ENCODE measurements around the gene GALNT10. TPM values are rescaled to one million over a fixed set of nuclear protein-coding genes. Genes with fewer than 3 reads are reported as not detected.

Gene GALNT10
- total RNA-seq, 1 experiment from 2014 or later = 23.4 TPM

GRCh38 chr5:154317916-154318315, 127.4 kb downstream of the GALNT10 start:
- Mint-ChIP-seq H3K27me3 (ENCODE audit: insufficient read depth, unreplicated experiment) (no peaks in the 10 kb centered on the region), H3K4me3 (ENCODE audit: unreplicated experiment) (no peak overlapping the region), H3K4me1 (ENCODE audit: low read depth, unreplicated experiment) (no peaks in the 10 kb centered on the region), H3K27ac (ENCODE audit: unreplicated experiment) (no peak overlapping the region), H3K36me3 (ENCODE audit: insufficient read depth, unreplicated experiment) (no peaks in the 10 kb centered on the region), H3K9me3 (ENCODE audit: unreplicated experiment) (no peaks in the 10 kb centered on the region)
- Histone ChIP-seq H3K4me3 (ENCODE audit: low read depth, low read length) (no peak overlapping the region), H3K9me3 (no peaks in the 10 kb centered on the region), H3K27me3 (replicated peaks; ENCODE audit: control insufficient read depth, insufficient read depth, low read length) (no peaks in the 10 kb centered on the region), H3K36me3 (ENCODE audit: control insufficient read depth, insufficient read depth, low read length) (no peaks in the 10 kb centered on the region), H3K4me1 (no peaks in the 10 kb centered on the region)
- ChIA-PET POLR2A (no interaction called here), CTCF (no interaction called here)
- BruUV-seq (replicated peaks) = no TSS peak
- intact Hi-C loops (cut with micrococcal nuclease; ENCODE audit: unreplicated experiment) = no loop called here
- no peak for TF ChIP-seq CTCF (IDR thresholded peaks at IDR 0.05; ENCODE audit: insufficient read depth in 1 of 2, low read depth in 1 of 2, low read length in 1 of 2, severe bottlenecking in 1 of 2, unreplicated experiment in 1 of 2)
- no peak for DNase-seq

GRCh38 chr5:154318691-154319090, 128.2 kb downstream of the GALNT10 start:
- no peak for TF ChIP-seq CTCF (IDR thresholded peaks at IDR 0.05; ENCODE audit: insufficient read depth in 1 of 2, low read depth in 1 of 2, low read length in 1 of 2, severe bottlenecking in 1 of 2, unreplicated experiment in 1 of 2)
- BruUV-seq (replicated peaks) = no TSS peak
- ChIA-PET CTCF (no interaction called here), POLR2A (no interaction called here)
- Mint-ChIP-seq H3K36me3 (ENCODE audit: insufficient read depth, unreplicated experiment) (no peaks in the 10 kb centered on the region), H3K27ac (ENCODE audit: unreplicated experiment) (no peak overlapping the region), H3K4me1 (ENCODE audit: low read depth, unreplicated experiment) (no peaks in the 10 kb centered on the region), H3K4me3 (ENCODE audit: unreplicated experiment) (no peak overlapping the region), H3K9me3 (ENCODE audit: unreplicated experiment) (no peaks in the 10 kb centered on the region), H3K27me3 (ENCODE audit: insufficient read depth, unreplicated experiment) (no peaks in the 10 kb centered on the region)
- Histone ChIP-seq H3K36me3 (ENCODE audit: control insufficient read depth, insufficient read depth, low read length) (no peaks in the 10 kb centered on the region), H3K4me3 (ENCODE audit: low read depth, low read length) (no peak overlapping the region), H3K9me3 (no peaks in the 10 kb centered on the region), H3K4me1 (no peaks in the 10 kb centered on the region), H3K27me3 (replicated peaks; ENCODE audit: control insufficient read depth, insufficient read depth, low read length) (no peaks in the 10 kb centered on the region)
- intact Hi-C loops (cut with micrococcal nuclease; ENCODE audit: unreplicated experiment) = no loop called here
- DNase-seq = no peak

- no peaks in the 10 kb centered on the region for H3K36me3 Mint-ChIP-seq (ENCODE audit: insufficient read depth, unreplicated experiment)
- H3K4me1 Mint-ChIP-seq (ENCODE audit: low read depth, unreplicated experiment) = no peaks in the 10 kb centered on the region
- Histone ChIP-seq H3K4me3 (ENCODE audit: low read depth, low read length) (no peak overlapping the region), H3K4me1 (no peaks in the 10 kb centered on the region), H3K9me3 (no peaks in the 10 kb centered on the region), H3K36me3 (ENCODE audit: control insufficient read depth, insufficient read depth, low read length) (no peaks in the 10 kb centered on the region), H3K27me3 (replicated peaks; ENCODE audit: control insufficient read depth, insufficient read depth, low read length) (no peaks in the 10 kb centered on the region)
- no peak for TF ChIP-seq CTCF (IDR thresholded peaks at IDR 0.05; ENCODE audit: insufficient read depth in 1 of 2, low read depth in 1 of 2, low read length in 1 of 2, severe bottlenecking in 1 of 2, unreplicated experiment in 1 of 2)
- no peak overlapping the region for H3K4me3 Mint-ChIP-seq (ENCODE audit: unreplicated experiment)
- intact Hi-C loops (cut with micrococcal nuclease; ENCODE audit: unreplicated experiment) = no loop called here
- H3K27ac Mint-ChIP-seq (ENCODE audit: unreplicated experiment) = no peak overlapping the region
- H3K9me3 Mint-ChIP-seq (ENCODE audit: unreplicated experiment) = no peaks in the 10 kb centered on the region
- H3K27me3 Mint-ChIP-seq (ENCODE audit: insufficient read depth, unreplicated experiment) = no peaks in the 10 kb centered on the region
- CTCF ChIA-PET = no interaction called here
- BruUV-seq (replicated peaks) = no TSS peak
- DNase-seq = no peak
- POLR2A ChIA-PET = no interaction called here
These were observed 129.2 kb downstream of the GALNT10 start for GRCh38 chr5:154319736-154320135.
